PC-3 (cell line): ENCODE results near the gene ABTB2. TPM values are rescaled to one million over a fixed set of nuclear protein-coding genes. Genes with fewer than 3 reads are reported as not detected.

Experiments used
- ATAC-seq: fragments of 200-7000 bp; cut with Tn5 transposase; 2 replicates; pipeline ENCODE4 v1.9.1; 2020; ENCODE audit warnings: mild to moderate bottlenecking, moderate library complexity
- BruUV-seq: library from RNA; stranded (reverse); fragments of 400-500 nt; replicated peaks from 2 replicates; lab custom pipeline; 2021; lab: Mats Ljungman, UMichigan
- CTCF ChIA-PET: fragments of 300-600 bp; sonication (Branson Sonifier 250); formaldehyde crosslinking; loops from one replicate; lab custom pipeline; 2022; ENCODE audit warnings: antibody characterized with exemption; lab: Charles Lee
- POLR2A ChIA-PET: fragments of 300-600 bp; sonication (Branson Sonifier 250); formaldehyde crosslinking; loops from one replicate; lab custom pipeline; 2022; ENCODE audit warnings: antibody characterized with exemption; ENCODE audit not compliant: unreplicated experiment; lab: Charles Lee
- DNase-seq: peaks from one replicate; pipeline ENCODE4 v3.0.0-alpha.2; 2015
- H2AFZ ChIP-seq: fragments of 300-600 bp; sonication (generic); 2 replicates; pipeline ENCODE4 v1.6.0; 2016; ENCODE audit warnings: antibody characterized with exemption, low read length
- H3F3A ChIP-seq: fragments of 300-600 bp; sonication (generic); one replicate; pipeline ENCODE4 v1.6.0; 2017; ENCODE audit warnings: antibody characterized with exemption, low read length, control low read depth, mild to moderate bottlenecking; ENCODE audit not compliant: unreplicated experiment
- H3K27ac ChIP-seq: fragments of 300-600 bp; sonication (generic); 2 replicates; pipeline ENCODE4 v1.5.1; 2016; ENCODE audit warnings: mild to moderate bottlenecking, low read length
- H3K27me3 ChIP-seq: fragments of 300-600 bp; sonication (generic); 2 replicates; pipeline ENCODE4 v1.6.1; 2016; ENCODE audit warnings: low read length, mixed read lengths
- H3K36me3 ChIP-seq: fragments of 300-600 bp; sonication (generic); 2 replicates; pipeline ENCODE4 v1.6.1; 2016; ENCODE audit warnings: low read depth, mixed run types, low read length, mixed read lengths
- H3K4me1 ChIP-seq: fragments of 300-600 bp; sonication (generic); 2 replicates; pipeline ENCODE4 v1.5.1; 2016; ENCODE audit warnings: low read length; ENCODE audit not compliant: insufficient read depth
- H3K4me2 ChIP-seq: fragments of 300-600 bp; sonication (generic); 2 replicates; pipeline ENCODE4 v1.6.0; 2016; ENCODE audit warnings: low read length
- H3K4me3 ChIP-seq: fragments of 300-600 bp; sonication (generic); 2 replicates; pipeline ENCODE4 v1.5.1; 2016; ENCODE audit warnings: mild to moderate bottlenecking, low read length, mixed read lengths
- H3K79me2 ChIP-seq: fragments of 300-600 bp; sonication (generic); 2 replicates; pipeline ENCODE4 v1.6.1; 2017; ENCODE audit warnings: low read length, mixed read lengths
- H3K9ac ChIP-seq: fragments of 300-600 bp; sonication (generic); 2 replicates; pipeline ENCODE4 v1.6.0; 2016; ENCODE audit warnings: mild to moderate bottlenecking, low read length
- H3K9me2 ChIP-seq: fragments of 300-600 bp; sonication (generic); replicated peaks from 2 replicates; pipeline ENCODE4 v1.6.1; 2016; ENCODE audit warnings: mixed run types, low read length, mixed read lengths
- H3K9me3 ChIP-seq: fragments of 300-600 bp; sonication (generic); 2 replicates; pipeline ENCODE4 v1.6.1; 2016; ENCODE audit warnings: low read length, mixed read lengths
- H4K20me1 ChIP-seq: fragments of 300-600 bp; sonication (generic); 2 replicates; pipeline ENCODE4 v1.6.1; 2016; ENCODE audit warnings: low read length, mixed read lengths
- EZH2 ChIP-seq: fragments of 300-600 bp; sonication (generic); IDR thresholded peaks from one replicate; pipeline ENCODE4 v1.6.1; 2017; ENCODE audit warnings: antibody characterized with exemption, mild to moderate bottlenecking, low read length; ENCODE audit not compliant: unreplicated experiment
- EZH2phosphoT487 ChIP-seq: fragments of 300-600 bp; sonication (generic); IDR thresholded peaks from 2 replicates; pipeline ENCODE4 v1.6.1; 2018; ENCODE audit warnings: mild to moderate bottlenecking, antibody characterized with exemption, low read length, borderline replicate concordance
- intact Hi-C: fragments of 100-400 bp; cut with micrococcal nuclease; formaldehyde crosslinking; loops from 2 replicates; pipeline ENCODE4 v1.9.0; 2023
- total RNA-seq: library from RNA; depleted of rRNA; stranded (reverse); fragments of >200 nt; gene quantifications from 2 replicates; pipeline ENCODE4 v1.2.3, GENCODE V29; 2014
- TF ChIP-seq, protein P1 (sequence below): fragments of 300-600 bp; sonication (generic); conservative IDR thresholded peaks from 2 replicates; pipeline ENCODE4 v1.5.1; 2017; ENCODE audit warnings: antibody characterized with exemption, low read depth, mild to moderate bottlenecking, low read length

Gene ABTB2
- total RNA-seq, 1 experiment from 2014 or later = 5.2 TPM

DNA sequence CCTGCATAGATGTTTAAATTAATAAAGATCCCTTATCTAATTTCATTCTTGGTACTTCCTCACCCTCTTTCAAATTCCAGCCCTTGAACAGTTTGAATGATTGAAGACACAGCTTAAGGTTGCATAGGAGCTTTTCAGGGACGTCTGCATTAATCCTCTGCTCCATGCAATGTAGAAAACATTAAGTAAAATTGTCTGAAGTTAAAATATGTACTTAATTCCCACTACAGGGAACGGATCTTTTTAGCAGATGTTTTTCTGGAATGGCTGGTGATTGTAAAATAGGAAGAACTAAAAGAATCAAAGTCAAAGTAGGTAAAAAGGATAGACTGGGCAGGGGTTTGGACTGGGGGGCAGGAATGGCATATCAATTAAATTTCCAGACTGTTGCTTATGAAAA, 58.9 kb downstream of the ABTB2 start:
- Histone ChIP-seq H3K27ac (no peak overlapping the region), H3K4me2 (no peak overlapping the region), H2AFZ (no peak overlapping the region), H3K79me2 (peaks cover 19% of the 10 kb centered on the region; the same call in 1 of the 2 replicates), H3K4me1 (peaks cover 28% of the 10 kb centered on the region), H3K4me3 (no peak overlapping the region), H3K9me3 (no peaks in the 10 kb centered on the region), H3K27me3 (no peaks in the 10 kb centered on the region), H3F3A (peaks cover 6% of the 10 kb centered on the region), H3K9ac (no peak overlapping the region), H3K9me2 (no peaks in the 10 kb centered on the region), H3K36me3 (no peaks in the 10 kb centered on the region), H4K20me1 (0 out of 2 replicates have a peak, but pooled peaks cover 6% of the 10 kb centered on the region)
- DNase-seq (no peak), ATAC-seq (no peak)
- POLR2A ChIA-PET = no interaction called here
- TF ChIP-seq EZH2 (no peak), EZH2phosphoT487 (no peak)
- TF ChIP-seq, protein P1, sequence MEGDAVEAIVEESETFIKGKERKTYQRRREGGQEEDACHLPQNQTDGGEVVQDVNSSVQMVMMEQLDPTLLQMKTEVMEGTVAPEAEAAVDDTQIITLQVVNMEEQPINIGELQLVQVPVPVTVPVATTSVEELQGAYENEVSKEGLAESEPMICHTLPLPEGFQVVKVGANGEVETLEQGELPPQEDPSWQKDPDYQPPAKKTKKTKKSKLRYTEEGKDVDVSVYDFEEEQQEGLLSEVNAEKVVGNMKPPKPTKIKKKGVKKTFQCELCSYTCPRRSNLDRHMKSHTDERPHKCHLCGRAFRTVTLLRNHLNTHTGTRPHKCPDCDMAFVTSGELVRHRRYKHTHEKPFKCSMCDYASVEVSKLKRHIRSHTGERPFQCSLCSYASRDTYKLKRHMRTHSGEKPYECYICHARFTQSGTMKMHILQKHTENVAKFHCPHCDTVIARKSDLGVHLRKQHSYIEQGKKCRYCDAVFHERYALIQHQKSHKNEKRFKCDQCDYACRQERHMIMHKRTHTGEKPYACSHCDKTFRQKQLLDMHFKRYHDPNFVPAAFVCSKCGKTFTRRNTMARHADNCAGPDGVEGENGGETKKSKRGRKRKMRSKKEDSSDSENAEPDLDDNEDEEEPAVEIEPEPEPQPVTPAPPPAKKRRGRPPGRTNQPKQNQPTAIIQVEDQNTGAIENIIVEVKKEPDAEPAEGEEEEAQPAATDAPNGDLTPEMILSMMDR = no peak
- intact Hi-C loops = no loop called here
- CTCF ChIA-PET = no interaction called here
- no TSS peak for BruUV-seq

DNA sequence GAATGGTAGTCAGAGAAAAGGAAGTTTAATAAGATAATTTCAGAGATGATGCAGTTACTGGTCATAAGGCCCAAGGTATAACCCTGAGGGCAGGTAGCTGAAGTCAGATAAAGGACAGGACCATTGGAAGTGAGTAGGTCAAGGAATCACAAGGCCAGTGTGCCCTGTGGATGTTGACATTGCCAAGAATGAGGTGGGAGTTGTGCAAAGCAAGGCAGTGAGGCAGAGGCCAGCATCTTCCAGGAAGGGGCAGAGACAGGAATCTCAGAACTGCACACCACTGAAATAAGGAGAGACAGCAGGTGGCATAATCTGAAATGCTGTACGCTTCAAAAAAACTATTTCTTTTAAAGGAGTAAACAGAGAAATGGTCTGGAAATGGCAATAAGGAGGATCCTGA, 61.4 kb downstream of the ABTB2 start:
- ChIA-PET CTCF (no interaction called here), POLR2A (no interaction called here)
- TF ChIP-seq, protein P1 = no peak
- TF ChIP-seq EZH2phosphoT487 (no peak), EZH2 (no peak)
- H3K27ac ChIP-seq = no peak overlapping the region
- no peak overlapping the region for H3K4me2 ChIP-seq
- H3K4me1 ChIP-seq = peaks cover 8% of the 10 kb centered on the region
- H3K4me3 ChIP-seq = no peak overlapping the region
- H3K79me2 ChIP-seq = peaks cover 15% of the 10 kb centered on the region; the same call in 1 of the 2 replicates
- no peaks in the 10 kb centered on the region for H4K20me1 ChIP-seq
- H3K27me3 ChIP-seq = no peaks in the 10 kb centered on the region
- no peak for DNase-seq
- BruUV-seq = no TSS peak
- H3K9ac ChIP-seq = no peak overlapping the region
- no peaks in the 10 kb centered on the region for H3K9me2 ChIP-seq
- H2AFZ ChIP-seq = no peak overlapping the region
- no peaks in the 10 kb centered on the region for H3K36me3 ChIP-seq
- intact Hi-C loops = no loop called here
- no peaks in the 10 kb centered on the region for H3K9me3 ChIP-seq
- ATAC-seq = no peak; the same call in 1 of the 2 replicates
- H3F3A ChIP-seq = no peaks in the 10 kb centered on the region

DNA sequence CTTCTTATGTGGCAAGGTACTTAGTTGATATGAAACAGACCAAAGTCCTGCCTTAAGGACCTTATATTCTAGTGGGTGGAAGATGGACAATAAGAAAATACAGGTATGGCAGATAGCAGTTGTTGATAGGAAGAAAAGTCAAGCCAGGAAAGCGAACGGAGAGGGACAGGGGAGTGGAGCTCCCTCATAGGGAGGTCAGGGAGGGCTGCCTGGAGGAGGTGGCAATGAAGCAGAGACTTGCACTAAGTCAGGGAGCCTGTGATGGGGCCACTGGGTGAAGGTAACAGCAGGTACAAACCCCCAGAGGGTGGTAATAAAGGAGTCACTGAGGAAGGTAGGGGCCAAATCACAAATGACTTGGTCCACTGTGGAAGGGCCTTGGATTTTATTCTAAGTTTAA, 65.3 kb downstream of the ABTB2 start:
- H3F3A ChIP-seq = no peaks in the 10 kb centered on the region
- no peak for DNase-seq
- H3K4me1 ChIP-seq = peaks cover 6% of the 10 kb centered on the region; the same call in 1 of the 2 replicates
- intact Hi-C loops = no loop called here
- no peak for ATAC-seq
- no peaks in the 10 kb centered on the region for H4K20me1 ChIP-seq
- no peak overlapping the region for H2AFZ ChIP-seq
- ChIA-PET CTCF (no interaction called here), POLR2A (no interaction called here)
- no peak overlapping the region for H3K9ac ChIP-seq
- H3K9me3 ChIP-seq = no peaks in the 10 kb centered on the region
- H3K36me3 ChIP-seq = no peaks in the 10 kb centered on the region
- no TSS peak for BruUV-seq
- H3K27me3 ChIP-seq = no peaks in the 10 kb centered on the region
- no peak overlapping the region for H3K27ac ChIP-seq
- H3K4me3 ChIP-seq = no peak overlapping the region
- H3K4me2 ChIP-seq = no peak overlapping the region
- H3K79me2 ChIP-seq = no peaks in the 10 kb centered on the region
- TF ChIP-seq, protein P1 = no peak
- TF ChIP-seq EZH2 (no peak), EZH2phosphoT487 (no peak)
- no peaks in the 10 kb centered on the region for H3K9me2 ChIP-seq
